GM19324 (cell line): ENCODE data around the gene NAP1L4.

Experiments used
- ATAC-seq: cut with Tn5 transposase; IDR thresholded peaks from one replicate; pipeline ENCODE4 v1.9.1; 2021; ENCODE audit warnings: mild to moderate bottlenecking, moderate library complexity; ENCODE audit not compliant: unreplicated experiment, low FRiP score

NAP1L4 gene

DNA sequence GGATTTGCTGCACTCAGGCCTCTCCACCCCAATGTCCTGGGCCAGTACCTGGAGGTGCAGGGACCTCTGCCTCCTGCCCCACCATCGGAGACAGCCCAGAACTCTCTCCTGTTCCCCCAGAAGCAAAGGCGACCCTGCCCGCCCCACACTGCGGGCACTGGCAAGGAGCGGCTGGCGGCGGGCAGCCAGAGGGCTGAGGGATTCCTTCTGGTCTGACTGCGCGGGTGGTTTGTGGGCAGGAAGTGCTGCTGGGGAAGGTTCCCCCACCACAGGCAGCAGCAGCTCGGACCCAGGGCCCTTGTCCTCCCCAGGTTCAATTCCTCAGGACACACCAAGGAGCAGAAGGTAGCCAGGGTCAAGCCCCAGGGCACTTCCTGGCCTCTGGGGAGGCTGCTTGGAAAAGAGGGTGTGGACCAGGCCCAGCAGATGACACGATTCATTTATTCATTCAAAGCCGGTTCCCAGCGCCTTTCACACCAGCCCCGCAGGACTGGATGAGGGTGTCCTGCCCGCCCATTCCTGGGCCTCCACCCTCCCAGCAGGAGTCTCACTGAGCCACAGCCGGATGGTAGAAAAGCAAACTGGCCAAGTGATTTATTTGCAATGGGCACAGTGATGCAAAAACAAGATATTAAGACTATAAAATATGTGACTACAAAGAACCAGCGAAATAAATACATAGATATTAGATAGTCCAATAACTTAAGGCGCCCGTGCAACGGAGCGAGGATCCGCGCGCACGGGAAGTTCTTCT is 64.1 kb downstream of the NAP1L4 start:
- ATAC-seq: no peak

DNA sequence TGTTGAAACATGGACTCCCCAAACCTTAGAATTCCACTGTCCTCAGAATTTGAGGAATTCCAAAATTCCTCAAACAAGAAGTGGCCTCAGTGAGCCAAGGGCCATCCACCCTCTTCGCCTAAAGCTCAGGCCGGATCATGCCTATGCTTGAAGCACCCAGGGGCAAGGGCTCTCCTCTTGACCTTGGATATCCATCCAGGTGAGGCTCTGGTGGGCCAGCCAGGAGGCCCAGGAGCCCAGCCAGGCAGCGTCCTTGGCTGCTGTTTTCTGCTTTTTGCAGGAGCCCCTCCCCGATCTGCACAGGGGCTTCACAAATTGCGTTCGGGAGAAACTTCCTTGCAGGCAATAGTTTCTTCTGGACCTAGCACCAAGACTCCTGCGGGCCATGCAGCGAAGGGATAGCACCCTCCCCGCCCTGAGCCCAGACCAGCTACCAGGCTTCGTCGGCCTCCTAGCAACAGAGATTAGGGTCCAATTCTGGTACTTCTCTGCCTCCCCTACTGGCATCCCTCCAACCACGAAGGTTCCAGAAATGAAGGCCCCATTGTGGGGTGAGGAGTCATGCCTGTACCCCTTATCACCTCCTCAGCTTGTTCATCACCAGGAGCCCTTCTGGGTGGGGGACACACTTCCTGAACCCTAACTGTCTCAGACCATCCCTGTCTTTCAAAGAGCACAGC is 64.9 kb downstream of the NAP1L4 start:
- ATAC-seq: no peak

DNA sequence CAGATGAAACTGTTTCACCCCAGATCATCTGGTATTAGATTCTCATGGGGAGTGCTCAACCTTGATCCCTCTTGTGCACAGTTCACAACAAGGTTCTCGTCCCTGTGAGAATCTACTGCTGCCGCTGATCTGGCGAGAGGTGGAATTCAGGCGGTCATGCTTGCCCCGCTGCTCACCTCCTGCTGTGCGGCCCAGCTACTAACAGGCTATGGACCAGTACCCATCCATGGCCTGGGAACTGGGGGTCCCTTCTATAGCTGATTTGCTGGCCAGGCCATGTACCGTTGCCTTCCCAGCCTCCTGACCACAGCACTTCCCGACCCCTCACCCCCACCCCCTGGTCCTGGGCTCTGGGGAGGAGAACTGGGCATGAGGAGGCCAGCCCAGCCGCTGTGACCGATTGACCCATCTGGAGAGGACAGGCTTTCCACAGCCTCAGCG is 65.5 kb downstream of the NAP1L4 start:
- ATAC-seq: no peak

DNA sequence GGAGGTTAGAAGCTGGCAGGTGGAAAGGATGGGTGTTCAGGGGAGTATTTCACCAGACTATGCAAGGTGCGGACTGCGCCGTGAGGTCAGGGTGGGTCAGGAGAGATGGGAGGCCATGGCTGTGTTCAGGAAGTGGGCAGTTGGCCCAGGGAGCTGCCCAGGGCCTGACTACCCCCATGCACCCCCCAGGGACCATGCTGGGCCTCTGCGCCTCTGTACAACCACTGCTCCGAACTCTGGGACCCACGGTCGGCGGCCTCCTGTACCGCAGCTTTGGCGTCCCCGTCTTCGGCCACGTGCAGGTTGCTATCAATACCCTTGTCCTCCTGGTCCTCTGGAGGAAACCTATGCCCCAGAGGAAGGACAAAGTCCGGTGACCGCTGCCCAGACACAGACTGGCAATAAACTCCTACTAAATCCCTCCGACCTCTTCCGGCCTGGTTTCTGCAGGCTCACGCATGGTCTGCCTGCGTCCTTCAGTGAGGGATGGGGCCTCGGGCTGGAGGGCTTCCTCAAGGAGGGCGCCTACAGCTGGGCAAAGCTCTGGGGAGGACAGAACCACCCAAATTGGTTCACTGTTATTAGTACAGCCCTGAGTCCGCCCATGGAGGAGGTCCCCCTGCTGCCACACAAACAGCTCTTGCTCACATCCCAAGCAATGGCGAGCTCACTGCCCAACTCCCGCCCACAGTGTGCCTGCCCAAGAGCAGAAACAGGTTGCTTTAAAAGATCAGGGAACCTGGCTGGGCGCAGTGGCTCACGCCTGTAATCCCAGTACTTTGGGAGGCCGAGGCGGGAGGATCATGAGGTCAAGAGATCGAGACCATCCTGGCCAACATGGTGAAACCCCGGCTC is 67.1 kb downstream of the NAP1L4 start:
- ATAC-seq: no peak

DNA sequence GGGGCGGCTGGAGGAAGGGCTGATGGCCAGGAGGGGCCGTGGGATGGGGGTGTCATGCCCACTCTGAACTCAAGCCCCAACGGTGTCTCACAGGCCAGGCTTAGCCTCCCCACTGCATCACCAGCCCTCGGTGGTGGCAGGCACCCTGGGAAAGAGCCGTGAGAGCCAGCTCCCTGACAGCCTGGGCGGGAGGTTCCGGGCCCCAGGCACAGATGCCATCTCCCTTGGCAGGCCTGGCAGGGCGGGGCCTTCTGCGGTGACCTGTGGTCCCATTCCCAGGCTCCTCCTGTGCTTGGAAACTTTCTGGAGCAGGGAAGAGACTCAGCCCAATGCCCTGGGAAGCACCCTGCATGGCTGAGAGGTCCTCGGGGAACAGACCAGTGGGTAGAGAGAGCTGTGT is 67.7 kb downstream of the NAP1L4 start:
- no peak for ATAC-seq

DNA sequence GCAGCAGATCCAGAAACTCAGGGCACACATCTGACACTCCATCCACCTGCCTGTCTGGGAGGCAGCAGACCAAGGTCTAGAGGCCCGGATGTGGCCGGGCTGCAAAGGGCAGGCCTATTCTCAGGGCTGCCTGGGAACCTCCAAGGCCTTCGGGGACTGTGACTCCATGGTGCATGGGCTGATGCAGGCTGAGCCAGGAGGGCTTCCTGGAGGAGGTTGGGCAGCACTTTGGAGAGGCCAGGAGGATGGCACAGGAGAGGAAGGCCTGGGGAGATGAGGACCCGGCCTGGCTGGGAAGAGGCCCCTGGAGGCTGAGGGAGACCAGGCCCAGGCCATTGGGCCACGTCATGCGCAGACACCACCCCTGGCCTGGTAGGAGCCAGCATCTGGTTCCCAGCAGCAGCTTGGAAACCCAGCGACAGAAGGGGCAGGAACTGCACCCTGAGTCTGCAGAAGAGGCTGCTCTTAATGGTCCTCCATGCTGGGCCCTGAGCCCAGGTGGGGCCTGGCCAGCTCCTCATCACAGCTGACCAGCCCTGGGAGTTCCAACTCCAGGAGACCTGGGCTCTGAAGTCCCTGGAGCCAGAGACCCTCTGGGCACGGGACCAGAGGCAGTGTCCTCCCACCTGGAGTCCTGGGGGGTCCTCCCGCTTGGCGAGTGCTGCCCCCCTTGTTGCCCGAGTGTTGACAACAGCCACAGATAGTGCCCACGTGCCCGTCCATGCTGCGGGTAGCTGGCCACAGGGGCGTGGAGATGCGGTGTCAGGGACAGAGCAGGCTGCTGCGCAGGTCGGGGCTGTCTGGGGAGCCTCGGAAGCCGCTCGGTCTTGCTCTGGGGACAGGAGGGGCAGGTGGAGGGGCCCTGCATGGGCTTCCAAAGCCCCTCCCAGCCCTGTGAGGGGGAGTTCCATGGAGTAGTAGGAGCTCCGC is 68.4 kb downstream of the NAP1L4 start:
- no peak for ATAC-seq

DNA sequence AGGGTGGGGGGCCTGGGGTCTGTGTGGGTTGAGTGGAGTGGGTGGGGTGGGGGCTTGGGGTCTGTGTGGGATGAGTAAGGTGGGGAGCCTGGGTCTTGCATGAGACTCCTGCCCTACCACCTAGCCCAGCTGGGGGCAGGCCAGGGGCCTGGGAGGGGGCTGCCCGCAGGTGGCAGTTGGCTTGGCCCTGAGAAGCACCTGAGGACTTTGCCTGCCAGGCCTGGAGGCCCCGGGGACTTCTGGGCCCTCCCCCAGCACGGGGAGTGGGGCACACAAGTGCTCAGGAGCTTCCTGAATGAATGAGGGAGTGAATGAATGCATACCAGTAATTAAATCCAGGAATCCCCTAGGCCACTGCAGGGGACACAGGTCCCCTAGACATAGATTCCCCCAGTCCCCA is 69.5 kb downstream of the NAP1L4 start:
- no peak for ATAC-seq

DNA sequence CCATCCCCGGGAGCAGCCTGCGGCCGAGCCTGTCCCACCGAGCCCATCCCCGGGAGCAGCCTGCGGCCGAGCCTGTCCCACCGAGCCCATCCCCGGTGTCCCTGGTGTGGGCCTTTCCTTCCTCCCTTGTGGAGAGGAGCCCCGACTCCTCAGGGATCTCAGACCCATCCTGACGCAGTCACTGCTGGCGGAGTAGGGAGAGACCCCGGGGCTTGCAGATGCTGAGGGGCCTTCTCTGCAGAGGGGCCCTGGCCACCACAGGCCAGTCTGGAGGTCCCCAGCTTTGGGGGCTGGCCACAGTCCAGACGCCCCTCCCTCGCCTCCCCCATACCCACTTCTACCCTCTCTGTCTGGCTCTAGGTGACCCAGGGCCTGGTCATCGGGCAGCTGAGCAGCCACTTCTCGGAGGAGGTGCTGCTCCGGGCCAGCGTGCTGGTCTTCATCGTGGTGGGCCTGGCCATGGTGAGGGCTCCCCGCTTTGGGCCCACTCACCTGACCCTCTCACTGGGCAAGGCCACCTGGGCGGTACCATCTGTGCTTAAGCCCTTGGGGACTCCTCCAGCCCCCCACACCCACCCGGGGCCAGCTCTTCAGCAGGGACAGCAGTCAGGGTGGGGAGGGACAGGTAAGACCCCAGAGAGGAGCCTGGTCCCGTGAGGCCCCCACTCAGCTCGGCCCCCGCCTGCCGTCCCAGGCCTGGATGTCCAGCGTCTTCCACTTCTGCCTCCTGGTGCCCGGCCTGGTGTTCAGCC is 70.2 kb downstream of the NAP1L4 start:
- no peak for ATAC-seq

DNA sequence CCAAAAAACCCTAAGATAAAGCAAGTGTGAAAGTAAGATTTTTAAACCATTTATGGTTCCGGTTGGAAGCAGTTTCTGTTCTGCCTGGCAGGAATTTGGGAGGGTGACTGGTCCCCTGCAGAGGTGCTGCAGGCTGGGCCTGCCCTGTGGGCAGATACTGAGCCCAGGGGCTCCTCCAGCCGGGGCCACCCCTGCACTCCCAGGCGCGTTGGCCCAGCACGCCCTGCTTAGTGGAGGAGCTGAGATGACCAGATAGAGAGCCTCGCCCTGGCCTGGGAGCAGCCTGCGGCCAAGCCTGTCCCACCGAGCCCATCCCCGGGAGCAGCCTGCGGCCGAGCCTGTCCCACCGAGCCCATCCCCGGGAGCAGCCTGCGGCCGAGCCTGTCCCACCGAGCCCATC is 70.9 kb downstream of the NAP1L4 start:
- no peak for ATAC-seq

DNA sequence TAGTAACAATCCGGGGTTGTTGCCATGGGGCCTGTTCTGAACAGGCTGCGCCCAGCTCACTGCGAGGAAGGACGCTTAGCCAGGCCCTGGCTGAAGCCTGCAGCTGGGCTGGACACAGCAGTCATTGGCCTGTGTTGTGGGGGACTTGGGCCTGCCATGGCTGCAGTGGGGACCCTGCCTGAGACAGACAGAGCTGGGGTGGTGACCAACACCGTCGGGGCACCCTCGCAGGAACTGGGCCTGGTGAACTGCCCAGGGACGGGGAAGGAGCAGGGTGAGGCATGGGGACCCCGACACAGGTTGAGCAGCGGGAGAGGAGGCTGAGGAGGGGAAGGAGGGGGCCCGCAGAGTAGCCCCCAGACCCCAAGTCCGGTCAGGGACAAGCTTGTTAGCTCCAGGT is 71.8 kb downstream of the NAP1L4 start:
- ATAC-seq: no peak

DNA sequence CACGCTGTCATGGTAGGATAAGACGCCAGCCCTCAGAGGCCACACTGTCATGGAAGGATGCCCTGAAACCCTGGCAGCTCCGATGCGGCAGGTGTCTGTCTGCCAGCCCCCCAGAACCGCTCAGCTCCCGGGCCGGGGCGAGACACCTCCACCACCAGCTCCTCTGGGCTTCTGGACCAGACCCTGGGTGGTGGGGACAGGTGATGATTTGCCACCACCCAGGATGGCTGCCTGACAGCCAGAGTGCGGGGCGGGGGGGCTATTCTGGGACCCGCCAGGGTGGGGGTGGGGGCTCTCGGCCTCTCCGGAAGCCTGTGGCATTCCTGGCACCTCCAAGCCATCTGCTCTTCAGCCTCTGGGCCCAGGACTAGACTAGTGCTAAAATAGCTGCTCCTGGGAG is 72.3 kb downstream of the NAP1L4 start:
- ATAC-seq: no peak

DNA sequence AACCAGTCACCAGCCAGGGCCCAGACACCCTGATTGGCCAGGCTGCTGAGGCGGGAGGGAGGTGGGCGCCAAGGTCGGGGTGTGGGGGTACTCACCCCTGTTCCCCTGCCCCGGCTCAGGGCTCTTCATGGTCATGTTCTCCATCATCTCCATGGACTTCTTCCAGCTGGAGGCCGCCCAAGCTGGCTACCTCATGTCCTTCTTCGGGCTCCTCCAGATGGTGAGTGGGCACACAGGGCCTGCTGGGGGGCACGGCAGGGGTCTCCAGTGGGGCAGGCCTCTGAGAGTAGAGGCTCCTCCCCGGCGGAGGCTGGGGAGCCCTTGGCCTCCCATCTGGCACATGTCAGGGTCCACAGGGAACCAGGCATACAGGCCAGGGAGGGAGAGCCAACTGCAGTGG is 72.9 kb downstream of the NAP1L4 start:
- ATAC-seq: no peak

DNA sequence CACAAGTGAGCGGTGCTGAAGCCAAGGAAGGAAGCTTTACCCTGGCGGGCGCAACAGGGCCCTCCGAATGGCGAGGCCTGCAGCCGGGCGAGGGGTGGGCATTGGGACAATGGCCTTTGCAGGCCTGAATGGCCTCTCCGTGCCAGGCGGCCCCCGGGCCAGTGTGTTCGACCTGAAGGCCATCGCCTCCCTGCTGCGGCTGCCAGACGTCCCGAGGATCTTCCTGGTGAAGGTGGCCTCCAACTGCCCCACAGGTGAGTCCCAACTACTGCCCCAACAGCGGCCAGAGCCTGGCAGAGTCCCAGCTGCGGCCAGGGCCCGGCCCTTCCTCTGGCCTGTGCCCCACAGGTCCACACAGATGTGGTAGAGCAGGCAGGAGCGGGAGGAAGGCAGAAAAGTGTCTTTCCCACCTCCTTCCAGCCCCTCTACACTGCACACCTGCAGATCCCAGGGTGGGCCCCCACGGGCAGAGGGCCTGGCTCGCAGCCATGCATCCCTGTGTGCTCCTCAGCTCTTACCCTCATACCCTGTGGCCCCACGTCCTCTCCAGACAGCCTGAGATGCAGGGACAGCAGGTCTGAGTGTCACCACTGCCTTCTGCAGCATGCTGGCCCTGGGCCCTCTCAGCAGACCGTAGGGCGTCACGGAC is 74.2 kb downstream of the NAP1L4 start:
- no peak for ATAC-seq

DNA sequence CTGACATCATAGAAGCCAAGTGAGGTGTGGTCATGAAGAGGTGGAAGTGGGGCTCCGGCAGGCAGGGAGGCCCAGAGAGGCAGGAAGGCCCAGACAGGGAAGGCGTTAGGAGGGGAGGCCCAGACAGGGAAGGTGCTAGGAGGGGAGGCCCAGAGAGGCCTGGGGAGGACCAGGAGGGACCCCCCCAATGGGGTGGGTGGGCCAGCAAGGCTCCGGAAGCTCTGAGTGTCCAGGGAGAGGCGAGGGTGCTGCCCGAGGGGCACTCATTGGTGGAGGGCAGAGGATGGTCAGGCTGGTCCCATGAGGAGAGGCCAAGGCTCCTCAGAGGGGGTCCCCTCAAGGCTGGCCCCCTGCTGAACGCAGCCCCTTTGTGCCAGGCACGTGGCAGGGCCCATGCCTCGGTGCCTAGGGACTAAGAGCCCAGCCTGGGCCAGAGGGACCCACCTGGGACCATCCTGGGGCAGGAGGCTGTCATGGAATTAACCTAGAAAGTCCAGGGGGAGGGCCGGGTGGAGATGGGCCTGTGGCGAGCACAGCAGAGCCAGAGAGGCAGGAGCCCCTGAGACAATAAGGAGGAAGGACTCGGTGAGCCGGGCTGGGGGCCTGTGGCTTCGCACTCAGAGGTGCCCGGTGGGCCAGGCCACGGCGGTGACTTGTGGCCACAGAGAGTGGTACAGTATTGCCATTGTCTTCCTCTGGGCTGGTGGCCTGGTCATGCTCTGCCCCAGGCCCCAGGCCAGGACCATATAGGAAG is 75.1 kb downstream of the NAP1L4 start:
- ATAC-seq: no peak

DNA sequence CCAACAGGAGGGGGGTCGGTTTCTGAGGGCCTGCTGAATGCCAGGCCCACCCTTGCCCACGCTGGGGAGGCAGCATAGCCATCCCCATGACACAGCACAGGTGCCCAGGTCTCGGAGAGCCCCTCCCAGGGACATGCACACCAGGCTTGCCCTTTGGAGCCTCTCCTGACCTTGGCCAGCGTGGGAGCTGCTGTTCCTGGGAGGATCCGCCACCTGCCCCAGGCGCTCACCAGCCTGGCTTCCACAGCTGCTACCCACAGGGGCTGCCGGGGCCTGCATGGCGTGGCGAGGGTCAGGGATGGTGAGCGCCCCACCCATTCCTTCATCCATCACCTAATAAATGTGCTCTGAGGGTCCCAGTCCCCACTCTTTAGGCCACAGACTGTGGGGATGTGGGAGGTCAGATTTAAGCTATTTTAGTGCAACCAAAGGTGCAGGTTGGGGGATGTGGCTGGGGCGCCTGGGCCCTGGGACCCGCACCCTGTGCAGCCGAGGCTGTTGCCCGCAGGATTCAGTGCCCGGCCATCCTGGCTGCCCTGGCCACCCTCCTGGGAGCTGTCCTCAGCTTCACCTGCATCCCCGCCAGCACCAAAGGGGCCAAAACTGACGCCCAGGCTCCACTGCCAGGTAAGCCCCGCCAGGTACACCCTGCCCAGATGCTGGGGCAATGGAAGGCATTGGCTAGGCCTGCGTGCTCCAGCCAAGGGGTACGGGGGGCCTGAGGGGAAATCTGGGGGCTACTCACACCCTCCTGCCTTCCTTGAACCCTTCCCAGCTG is 75.8 kb downstream of the NAP1L4 start:
- no peak for ATAC-seq

DNA sequence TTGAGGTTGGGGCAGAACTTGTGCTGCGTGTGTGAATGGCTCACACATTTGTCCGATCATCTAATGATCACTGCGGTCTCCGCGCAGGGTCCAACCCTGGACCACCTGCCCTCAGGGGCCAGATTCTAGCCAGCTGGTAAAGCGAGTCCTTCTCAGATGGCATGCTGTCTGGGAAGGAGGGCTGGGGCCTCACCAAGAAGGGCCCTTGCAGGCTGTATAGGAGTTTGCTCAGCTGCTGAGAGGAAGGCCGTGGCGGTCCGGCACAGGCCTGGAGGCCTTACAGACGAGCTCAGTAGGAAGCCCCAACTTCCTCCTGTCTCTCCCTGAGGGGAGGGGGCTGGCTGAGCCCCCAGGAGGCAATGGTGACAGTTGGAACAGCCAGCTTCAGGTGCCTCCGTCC is 76.7 kb downstream of the NAP1L4 start:
- ATAC-seq: no peak

DNA sequence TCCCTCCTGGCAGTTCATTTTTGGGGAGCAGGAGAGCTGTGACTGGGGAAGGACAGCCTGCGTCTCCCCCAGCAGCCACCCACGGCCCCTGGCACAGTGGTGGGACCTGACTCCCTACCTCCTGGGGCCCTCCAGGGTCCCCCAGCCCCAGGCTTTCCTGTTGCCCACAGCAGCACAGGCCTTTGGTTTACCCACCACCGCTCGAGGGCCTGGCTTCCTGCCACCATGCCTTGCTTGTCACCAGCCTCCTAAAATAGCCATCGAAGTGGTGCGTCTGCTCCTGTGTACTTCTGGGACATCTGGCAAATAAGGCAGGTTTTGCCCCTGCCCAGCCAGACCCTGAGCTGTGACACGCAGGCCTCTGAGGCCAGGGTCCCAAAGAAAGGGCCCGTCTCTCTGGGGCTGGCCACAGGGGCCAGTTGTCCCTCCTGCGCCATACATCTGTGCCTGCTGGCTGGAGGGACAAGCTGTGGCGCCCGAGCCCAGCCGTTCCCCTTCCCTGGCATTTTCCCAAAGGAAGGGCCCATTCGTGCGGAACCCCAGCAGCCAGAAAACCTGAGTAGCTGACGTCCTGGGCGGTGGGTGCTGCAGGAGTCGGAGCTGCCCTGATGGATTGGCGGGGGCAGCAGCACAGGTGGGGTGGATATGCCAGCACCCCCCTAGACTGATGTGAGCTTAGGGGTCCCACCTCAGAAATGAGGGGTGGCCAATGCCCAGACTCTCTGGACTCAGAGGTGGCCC is 77.5 kb downstream of the NAP1L4 start:
- no peak for ATAC-seq
